Activated CD4-positive, alpha-beta T cell treated with anti-CD3 and anti-CD28 coated beads, Interleukin-2, Interleukin-4, amounts not matched to agents 100 ng/mL and 50 ng/mL, durations not matched to agents 16 hours and 8 hours (primary cell): Measurements from ENCODE around the gene ARHGEF40.
"Not testable (repeated sequence)": the region's sequence is repeated elsewhere in the genome, so short reads cannot be mapped to it uniquely, and the experiment has no call there.

ENCODE experiments used
- DNase-seq: peaks from one replicate; pipeline ENCODE4 v3.0.0-alpha.2; 2020; ENCODE audit warnings: low spot score

ARHGEF40 gene

GRCh38 chr14:21039585-21040369 is 30.3 kb upstream of the ARHGEF40 start:
- DNase-seq, result no peak

DNA sequence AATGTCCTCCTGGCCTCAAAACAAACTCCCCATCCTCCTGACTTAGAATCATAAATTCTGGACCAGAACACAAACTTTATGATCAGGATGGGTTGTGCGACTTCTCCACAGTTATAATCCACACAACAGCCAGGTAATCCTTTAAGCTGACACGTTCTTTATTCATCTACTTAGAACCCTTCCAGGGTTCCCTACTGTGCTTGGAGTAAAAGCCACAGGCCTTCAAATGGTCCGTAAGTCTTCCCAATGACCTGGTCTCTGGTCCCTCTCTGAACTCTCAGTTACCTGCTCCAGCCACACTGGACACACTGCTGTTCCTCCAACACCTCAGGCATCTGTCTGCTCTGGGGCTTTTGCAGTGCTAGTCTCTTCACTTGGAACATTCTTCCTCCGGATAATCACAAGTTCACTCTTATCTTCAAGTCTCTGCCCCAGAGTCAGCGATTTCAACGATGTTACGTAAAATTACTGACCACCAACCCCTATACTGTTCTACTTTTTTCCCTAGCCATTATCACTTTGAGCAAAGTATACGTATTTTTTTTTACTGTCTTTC is 29.7 kb upstream of the ARHGEF40 start:
- no peak for DNase-seq

GRCh38 chr14:21040941-21041340 is 29.2 kb upstream of the ARHGEF40 start:
- not testable (repeated sequence) for DNase-seq

GRCh38 chr14:21041676-21042433 is 28.2 kb upstream of the ARHGEF40 start, which contains the start of gene RNASE7:
Gene RNASE7, plus strand, starts transcription at chr14:21042362. Its CDS starts 631 bp downstream, at chr14:21042993.
- no peak for DNase-seq

- no peak for DNase-seq
Measured at GRCh38 chr14:21042918-21043317, 27.2 kb upstream of the ARHGEF40 start.

DNA sequence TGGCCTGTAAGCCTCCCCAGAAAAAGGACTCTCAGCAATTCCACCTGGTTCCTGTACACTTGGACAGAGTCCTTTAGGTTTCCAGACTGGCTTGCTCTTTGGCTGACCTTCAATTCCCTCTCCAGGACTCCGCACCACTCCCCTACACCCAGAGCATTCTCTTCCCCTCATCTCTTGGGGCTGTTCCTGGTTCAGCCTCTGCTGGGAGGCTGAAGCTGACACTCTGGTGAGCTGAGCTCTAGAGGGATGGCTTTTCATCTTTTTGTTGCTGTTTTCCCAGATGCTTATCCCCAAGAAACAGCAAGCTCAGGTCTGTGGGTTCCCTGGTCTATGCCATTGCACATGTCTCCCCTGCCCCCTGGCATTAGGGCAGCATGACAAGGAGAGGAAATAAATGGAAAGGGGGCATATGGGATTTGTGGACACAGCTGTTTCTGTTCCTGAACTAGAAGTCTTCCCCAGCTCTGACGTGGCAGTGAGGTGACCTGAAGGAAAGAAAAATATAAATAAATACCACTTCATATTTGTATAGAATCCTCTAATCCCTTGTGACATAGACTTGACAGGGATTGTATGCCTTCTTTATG is 26.6 kb upstream of the ARHGEF40 start:
- no peak for DNase-seq

GRCh38 chr14:21043974-21044618 is 26.0 kb upstream of the ARHGEF40 start:
- no peak for DNase-seq

GRCh38 chr14:21047378-21047781 is 22.7 kb upstream of the ARHGEF40 start:
- DNase-seq, result no peak

DNA sequence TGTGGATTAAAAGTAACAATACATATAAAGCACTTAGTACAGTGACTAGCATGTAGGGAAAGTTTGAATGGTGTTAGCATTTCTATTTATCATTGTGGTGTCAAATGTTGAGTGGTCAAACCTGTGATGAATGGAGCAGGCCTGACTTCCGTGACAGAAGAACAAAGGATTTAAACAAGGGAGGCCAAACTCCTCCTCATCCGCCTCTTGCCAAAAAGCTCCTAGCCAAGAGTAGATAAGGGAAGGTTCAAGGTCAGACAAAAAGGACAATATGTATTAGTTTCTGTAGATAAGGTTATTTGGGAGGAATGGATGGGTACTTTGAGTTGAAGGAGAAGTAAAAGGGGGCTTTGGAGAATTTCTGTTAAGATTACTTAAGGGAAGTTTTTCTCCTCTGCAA is 21.5 kb upstream of the ARHGEF40 start:
- DNase-seq, result no peak

GRCh38 chr14:21049271-21049673 is 20.8 kb upstream of the ARHGEF40 start:
- DNase-seq, result no peak

GRCh38 chr14:21050597-21050996 is 19.5 kb upstream of the ARHGEF40 start:
- DNase-seq, result no peak

- no peak for DNase-seq
Measured at GRCh38 chr14:21053184-21054122, 16.7 kb upstream of the ARHGEF40 start.

- DNase-seq, result peak; percentile 13
Measured at GRCh38 chr14:21054123-21054767, 15.9 kb upstream of the ARHGEF40 start.

DNA sequence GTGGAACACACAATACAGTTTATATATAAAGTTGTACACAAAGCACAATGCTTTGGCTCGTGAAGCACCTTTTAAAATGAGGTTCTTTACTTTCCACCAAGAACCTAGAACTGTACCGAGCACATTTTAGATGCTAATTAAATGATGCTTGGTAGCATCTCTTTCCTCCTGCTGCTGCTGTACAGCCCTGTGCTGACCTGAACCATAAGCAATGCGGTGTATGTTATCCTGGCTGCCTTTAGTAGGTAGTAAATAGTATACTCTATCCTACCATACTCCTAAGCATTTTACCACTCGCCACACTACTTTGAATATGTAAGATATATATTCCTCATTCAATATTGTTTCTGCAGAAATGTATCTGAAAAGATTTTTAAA is 15.3 kb upstream of the ARHGEF40 start:
- DNase-seq, result no peak

DNA sequence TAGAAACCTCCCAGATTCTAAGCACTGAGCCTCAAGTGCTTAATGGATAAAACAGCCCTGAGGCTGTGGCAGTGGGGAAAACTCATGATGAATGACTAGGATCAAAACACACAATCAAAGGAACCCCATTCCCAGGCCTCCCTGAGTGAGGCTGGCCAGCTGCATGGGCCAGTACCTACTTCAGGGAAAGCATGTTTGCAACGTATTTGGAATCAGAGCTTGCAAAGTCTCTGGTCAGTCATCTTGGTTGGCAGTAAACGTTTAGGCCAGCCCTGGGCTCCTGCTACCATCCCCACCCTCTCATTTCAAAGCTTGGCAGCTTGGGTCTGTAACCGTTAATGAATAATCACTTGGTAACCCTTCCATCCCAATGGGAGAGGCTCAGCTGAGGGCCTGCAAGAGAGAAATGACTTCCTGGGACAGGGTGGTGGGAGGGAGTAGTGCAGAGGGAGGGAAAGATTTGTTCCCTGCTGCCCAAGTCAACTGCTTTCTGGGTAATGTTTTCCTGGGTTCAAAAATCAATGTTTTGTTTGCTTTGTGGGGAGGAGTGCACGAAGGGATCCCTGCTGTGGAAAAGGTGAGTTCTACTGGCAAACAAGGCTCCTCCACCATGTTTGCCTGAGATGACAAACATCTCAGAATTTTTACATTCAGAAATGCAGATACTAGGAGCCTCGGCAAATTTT is 14.5 kb upstream of the ARHGEF40 start:
- no peak for DNase-seq

DNA sequence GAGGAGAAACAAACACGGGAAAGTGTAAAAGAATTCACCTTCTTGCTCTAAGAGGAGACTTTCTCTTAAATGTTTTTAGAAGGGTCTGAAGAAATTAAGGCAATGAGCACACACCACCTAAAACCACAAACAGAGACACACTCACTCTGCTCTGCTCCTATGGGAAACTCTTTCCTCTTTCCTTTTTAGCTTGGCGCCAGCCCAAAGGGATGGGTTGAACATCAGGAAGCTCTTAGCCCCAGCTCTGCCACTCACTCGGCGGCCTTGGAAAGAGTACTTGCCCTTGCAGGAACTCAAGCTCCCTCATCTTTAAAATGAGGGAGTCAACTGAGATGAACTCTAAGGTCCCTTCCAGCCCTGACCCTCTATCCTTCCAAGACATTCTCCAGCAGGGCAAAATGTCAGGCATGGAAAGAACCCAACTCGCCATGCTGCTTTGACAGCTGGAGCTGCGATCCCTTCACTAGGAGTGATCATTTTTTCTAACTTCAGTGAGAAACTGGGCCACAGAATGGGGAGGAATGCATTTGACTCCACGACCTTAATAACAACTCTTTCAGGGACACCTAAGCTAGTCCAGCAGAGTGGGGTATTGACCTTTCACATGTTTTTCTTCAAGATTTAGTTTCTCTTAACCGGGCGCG is 13.5 kb upstream of the ARHGEF40 start:
- no peak for DNase-seq

DNA sequence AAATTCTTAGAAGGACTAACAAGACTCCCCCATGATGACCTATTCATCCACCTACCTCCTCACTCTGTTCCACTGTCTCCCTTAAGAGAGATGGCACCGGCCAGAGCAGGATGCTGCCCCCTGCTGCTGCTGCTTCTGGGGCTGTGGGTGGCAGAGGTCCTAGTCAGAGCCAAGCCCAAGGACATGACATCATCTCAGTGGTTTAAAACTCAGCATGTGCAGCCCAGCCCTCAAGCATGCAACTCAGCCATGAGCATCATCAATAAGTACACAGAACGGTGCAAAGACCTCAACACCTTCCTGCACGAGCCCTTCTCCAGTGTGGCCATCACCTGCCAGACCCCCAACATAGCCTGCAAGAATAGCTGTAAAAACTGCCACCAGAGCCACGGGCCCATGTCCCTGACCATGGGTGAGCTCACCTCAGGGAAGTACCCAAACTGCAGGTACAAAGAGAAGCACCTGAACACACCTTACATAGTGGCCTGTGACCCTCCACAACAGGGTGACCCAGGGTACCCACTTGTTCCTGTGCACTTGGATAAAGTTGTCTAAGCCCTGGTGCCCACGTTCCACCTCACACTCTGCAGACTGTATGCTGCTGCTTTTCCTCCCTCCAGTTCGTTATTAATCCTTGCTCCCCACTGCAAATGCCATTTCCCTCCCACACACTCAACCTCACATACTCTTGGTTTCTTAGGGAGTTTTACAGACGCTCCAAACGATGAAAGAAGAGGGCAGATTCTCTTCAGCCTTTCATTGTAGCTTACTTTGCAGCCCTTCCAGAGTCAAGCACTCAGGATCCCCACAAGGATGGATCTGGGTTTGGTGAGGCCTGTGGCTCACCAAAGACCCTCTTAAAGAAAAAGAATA is 12.1 kb upstream of the ARHGEF40 start, which contains the start of gene RNASE8:
Gene RNASE8, plus strand, starts transcription at position 20 of the 873 bp plus-strand sequence. Its CDS starts 71 bp downstream, at position 91.
- peak; percentile 13 for DNase-seq

GRCh38 chr14:21058903-21059302 is 11.2 kb upstream of the ARHGEF40 start:
- DNase-seq, result no peak
